Thoracic aorta (tissue), 2 donors: ENCODE data around the gene C9orf50. TPM values are rescaled to one million over a fixed set of nuclear protein-coding genes. Genes with fewer than 3 reads are reported as not detected.
A peak's percentile ranks its signal among the peaks of the same experiment; 100 is the strongest.

Source experiments
- ATAC-seq: fragments of 150-250 bp; one replicate; pipeline ENCODE4 v1.8.0; 2017; ENCODE audit warnings: low read depth; ENCODE audit not compliant: insufficient number of reproducible peaks, low FRiP score
- DNase-seq: peaks from one replicate; pipeline ENCODE4 v3.0.0-alpha.2; 2020; ENCODE audit warnings: low spot score
- H3K27ac ChIP-seq, 2 donors: fragments of 200-600 bp; sonication (generic); 1 replicate in 1 of 2; 2 replicates in 1 of 2; pipeline ENCODE4 v1.5.1; 2016; ENCODE audit warnings: mild to moderate bottlenecking in 2 of 2, moderate library complexity in 2 of 2
- H3K27me3 ChIP-seq: fragments of 200-600 bp; sonication (generic); replicated peaks from 2 replicates; pipeline ENCODE4 v1.6.0; 2016; ENCODE audit warnings: mild to moderate bottlenecking; ENCODE audit not compliant: insufficient read depth
- H3K36me3 ChIP-seq: fragments of 200-600 bp; sonication (generic); one replicate; pipeline ENCODE4 v1.5.1; 2016
- H3K4me1 ChIP-seq, 2 donors: fragments of 200-600 bp; sonication (generic); 1 replicate in 1 of 2; 2 replicates in 1 of 2; pipeline versions ENCODE4 v1.5.1 to v1.6.0; 2016; ENCODE audit warnings: low read depth in 2 of 2, mild to moderate bottlenecking in 1 of 2; ENCODE audit not compliant: control insufficient read depth in 1 of 2
- H3K4me3 ChIP-seq: fragments of 200-600 bp; sonication (generic); 2 replicates; pipeline ENCODE4 v1.5.1; 2016; ENCODE audit warnings: mild to moderate bottlenecking
- H3K9me3 ChIP-seq: fragments of 200-600 bp; sonication (generic); 2 replicates; pipeline ENCODE4 v1.5.1; 2016
- CTCF ChIP-seq: fragments of 200-600 bp; sonication (generic); IDR thresholded peaks from one replicate; pipeline ENCODE4 v1.5.1; 2019; ENCODE audit warnings: antibody characterized with exemption
- total RNA-seq, 2 donors: library from RNA; depleted of rRNA; stranded (reverse); fragments of >200 nt; gene quantifications; one replicate each; pipeline versions ENCODE4 v1.1.0 to v1.2.3, GENCODE V29; 2016

C9orf50 gene
- not detected for total RNA-seq

GRCh38 chr9:129620669-129621295, at the start of gene C9orf50:
Gene C9orf50 (minus strand): TSS chr9:129621101. CDS start chr9:129620574, 527 bp downstream.
- ATAC-seq, result no peak
- H3K36me3 ChIP-seq, result no peaks in the 10 kb centered on the region
- peak within 1 kb of the TSS; percentile 79 for H3K4me3 ChIP-seq
- DNase-seq, result no peak
- H3K27me3 ChIP-seq, result no peaks in the 10 kb centered on the region
- no peak for TF ChIP-seq CTCF
- H3K4me1 ChIP-seq, result peaks cover 0 to 30% of the 10 kb centered on the region in 2 donors
- H3K9me3 ChIP-seq, result no peaks in the 10 kb centered on the region
- peak within 1 kb of the TSS; percentile 23 to 53 for H3K27ac ChIP-seq

GRCh38 chr9:129669946-129670345, 49.0 kb upstream of the C9orf50 start:
- peak overlapping the region; percentile 17 to 82 for H3K27ac ChIP-seq
- no peak for ATAC-seq

GRCh38 chr9:129669141-129669718, 48.3 kb upstream of the C9orf50 start:
- Histone ChIP-seq H3K27ac (peak overlapping the region; percentile 17 to 82), H3K4me1 (peaks cover 29 to 71% of the 10 kb centered on the region in 2 donors), H3K27me3 (no peaks in the 10 kb centered on the region), H3K36me3 (no peaks in the 10 kb centered on the region), H3K9me3 (no peaks in the 10 kb centered on the region), H3K4me3 (peak overlapping the region; percentile 15)
- TF ChIP-seq CTCF, result no peak
- ATAC-seq (no peak), DNase-seq (peak; percentile 29)

More at GRCh38 chr9:129669946-129670345, 49.0 kb upstream of the C9orf50 start:
- H3K4me3 ChIP-seq, result peak overlapping the region; percentile 16
- no peaks in the 10 kb centered on the region for H3K27me3 ChIP-seq
- no peak for TF ChIP-seq CTCF
- peaks cover 29 to 78% of the 10 kb centered on the region in 2 donors for H3K4me1 ChIP-seq
- no peaks in the 10 kb centered on the region for H3K36me3 ChIP-seq
- DNase-seq, result no peak
- H3K9me3 ChIP-seq, result no peaks in the 10 kb centered on the region

- no peaks in the 10 kb centered on the region for H3K27me3 ChIP-seq
- DNase-seq (no peak), ATAC-seq (no peak)
- peak overlapping the region; percentile 17 to 82 for H3K27ac ChIP-seq
- H3K4me3 ChIP-seq, result peak overlapping the region; percentile 85
- H3K9me3 ChIP-seq, result no peaks in the 10 kb centered on the region
- H3K36me3 ChIP-seq, result no peaks in the 10 kb centered on the region
- no peak for TF ChIP-seq CTCF
- H3K4me1 ChIP-seq, result peaks cover 29 to 57% of the 10 kb centered on the region in 2 donors
These were observed 46.9 kb upstream of the C9orf50 start for GRCh38 chr9:129667850-129668249.

GRCh38 chr9:129667378-129667777, 46.5 kb upstream of the C9orf50 start:
- Histone ChIP-seq H3K27ac (peak overlapping the region; percentile 17 to 82), H3K4me1 (peaks cover 28 to 52% of the 10 kb centered on the region in 2 donors), H3K9me3 (no peaks in the 10 kb centered on the region), H3K36me3 (no peaks in the 10 kb centered on the region), H3K4me3 (peak overlapping the region; percentile 85), H3K27me3 (no peaks in the 10 kb centered on the region)
- ATAC-seq (no peak), DNase-seq (no peak)
- no peak for TF ChIP-seq CTCF
